Measurements from ENCODE around the gene CACNB2. TPM values are rescaled to one million over a fixed set of nuclear protein-coding genes. Genes with fewer than 3 reads are reported as not detected.

The CACNB2 gene
- total and polyA plus RNA-seq, 2 experiments from 2014 or later = 101 to 172 TPM

- H3K36me3 ChIP-seq = no peaks in the 10 kb centered on the region
- no peak for DNase-seq (ENCODE audit: low read depth in 1 of 2, low spot score in 1 of 2)
- peak overlapping the region; percentile 18 for H3K4me3 ChIP-seq
- H3K27ac ChIP-seq = no peak overlapping the region
- TF ChIP-seq CTCF (IDR thresholded peaks at IDR 0.05; ENCODE audit: low read depth, low read length) = no peak
- H3K4me1 ChIP-seq (ENCODE audit: low read depth) = peaks cover 20% of the 10 kb centered on the region
- H3K27me3 ChIP-seq = no peaks in the 10 kb centered on the region
- H3K9me3 ChIP-seq (ENCODE audit: low read depth) = no peaks in the 10 kb centered on the region
Observed at GRCh38 chr10:18400201-18400905, 260.1 kb downstream of the CACNB2 start.

- peak in 1 of 2 donors; percentile 33 for DNase-seq (ENCODE audit: low read depth in 1 of 2, low spot score in 1 of 2)
Observed at GRCh38 chr10:18400906-18401245, 260.7 kb downstream of the CACNB2 start.

GRCh38 chr10:18401416-18402195, 261.4 kb downstream of the CACNB2 start:
- H3K9me3 ChIP-seq (ENCODE audit: low read depth) = no peaks in the 10 kb centered on the region
- H3K36me3 ChIP-seq = no peaks in the 10 kb centered on the region
- H3K4me1 ChIP-seq (ENCODE audit: low read depth) = peaks cover 20% of the 10 kb centered on the region
- H3K27ac ChIP-seq = no peak overlapping the region
- no peak overlapping the region for H3K4me3 ChIP-seq
- TF ChIP-seq CTCF (IDR thresholded peaks at IDR 0.05; ENCODE audit: low read depth, low read length) = no peak
- H3K27me3 ChIP-seq = no peaks in the 10 kb centered on the region
- no peak for DNase-seq (ENCODE audit: low read depth in 1 of 2, low spot score in 1 of 2)

More at GRCh38 chr10:18400906-18401245, 260.7 kb downstream of the CACNB2 start:
- Histone ChIP-seq H3K27me3 (no peaks in the 10 kb centered on the region), H3K27ac (no peak overlapping the region), H3K4me3 (peak overlapping the region; percentile 18), H3K36me3 (no peaks in the 10 kb centered on the region), H3K4me1 (ENCODE audit: low read depth) (peaks cover 20% of the 10 kb centered on the region), H3K9me3 (ENCODE audit: low read depth) (no peaks in the 10 kb centered on the region)
- TF ChIP-seq CTCF (IDR thresholded peaks at IDR 0.05; ENCODE audit: low read depth, low read length) = no peak

GRCh38 chr10:18402853-18403252, 262.6 kb downstream of the CACNB2 start:
- DNase-seq (ENCODE audit: low read depth in 1 of 2, low spot score in 1 of 2) = no peak
- H3K4me1 ChIP-seq (ENCODE audit: low read depth) = peaks cover 20% of the 10 kb centered on the region
- no peaks in the 10 kb centered on the region for H3K9me3 ChIP-seq (ENCODE audit: low read depth)
- no peak overlapping the region for H3K4me3 ChIP-seq
- H3K27me3 ChIP-seq = no peaks in the 10 kb centered on the region
- no peaks in the 10 kb centered on the region for H3K36me3 ChIP-seq
- no peak for TF ChIP-seq CTCF (IDR thresholded peaks at IDR 0.05; ENCODE audit: low read depth, low read length)
- no peak overlapping the region for H3K27ac ChIP-seq

GRCh38 chr10:18404530-18404929, 264.3 kb downstream of the CACNB2 start:
- Histone ChIP-seq H3K27me3 (no peaks in the 10 kb centered on the region), H3K36me3 (no peaks in the 10 kb centered on the region), H3K9me3 (ENCODE audit: low read depth) (no peaks in the 10 kb centered on the region), H3K27ac (no peak overlapping the region), H3K4me3 (no peak overlapping the region), H3K4me1 (ENCODE audit: low read depth) (peaks cover 20% of the 10 kb centered on the region)
- DNase-seq (ENCODE audit: low read depth in 1 of 2, low spot score in 1 of 2) = no peak
- no peak for TF ChIP-seq CTCF (IDR thresholded peaks at IDR 0.05; ENCODE audit: low read depth, low read length)

Measured in cardiac muscle cell (in vitro differentiated cells and primary cell).